HCT116 (cell line): Measurements from ENCODE around the gene RINT1. TPM values are rescaled to one million over a fixed set of nuclear protein-coding genes. Genes with fewer than 3 reads are reported as not detected.

Experiments
- ATAC-seq: fragments of 200-7000 bp; cut with Tn5 transposase; 2 replicates; pipeline ENCODE4 v1.9.1; 2020; ENCODE audit warnings: mild to moderate bottlenecking, moderate library complexity
- BruUV-seq: library from RNA; stranded (reverse); fragments of 400-500 nt; replicated peaks from 2 replicates; lab custom pipeline; 2021; lab: Mats Ljungman, UMichigan
- CTCF ChIA-PET: fragments of 300-600 bp; sonication (Branson Sonifier 250); formaldehyde crosslinking; loops from one replicate; lab custom pipeline; 2021; ENCODE audit warnings: antibody characterized with exemption; lab: Charles Lee
- POLR2A ChIA-PET: fragments of 300-600, 350-600 bp; sonication (Branson Sonifier 250); formaldehyde crosslinking; loops from one replicate; lab custom pipeline; 2021; ENCODE audit warnings: antibody characterized with exemption; lab: Charles Lee
- RAD21 ChIA-PET, 2 experiments: fragments of 300-600 bp; sonication (Branson Sonifier 250); formaldehyde crosslinking; loops; one replicate each; lab custom pipeline; 2023; ENCODE audit warnings: low total read pairs in 2 of 2; ENCODE audit not compliant: uncharacterized antibody in 2 of 2, unreplicated experiment in 2 of 2, low non-redundant PET in 1 of 2; lab: Charles Lee
- DNase-seq: peaks from one replicate; pipeline ENCODE4 v3.0.0-alpha.2; 2010; ENCODE audit warnings: low read depth, low spot score
- H2AFZ ChIP-seq: fragments of 200-600 bp; shearing (Covaris generic), sonication (generic); 2 replicates; pipeline ENCODE4 v1.6.1; 2017; ENCODE audit warnings: low read depth, mixed run types, mixed read lengths, antibody characterized with exemption, low read length; ENCODE audit not compliant: poor library complexity, severe bottlenecking
- H3K27ac ChIP-seq: 2 replicates; pipeline ENCODE4 v1.5.1; 2012; ENCODE audit warnings: low read depth, low read length
- H3K27me3 ChIP-seq: fragments of 200-600 bp; sonication (generic); 2 replicates; pipeline ENCODE4 v1.6.1; 2016; ENCODE audit warnings: mixed run types, low read length, mixed read lengths; ENCODE audit not compliant: insufficient read depth
- H3K36me3 ChIP-seq, 2 experiments: fragments of 200-500 bp in 1 of 2; fragments of 200-600 bp in 1 of 2; sonication (Bioruptor generic) in 1 of 2; sonication (generic) in 1 of 2; 2 replicates each; pipeline versions ENCODE4 v1.5.1 to v1.6.1; 2014 to 2016; ENCODE audit warnings: low read length in 2 of 2, inconsistent platforms in 1 of 2, mixed read lengths in 1 of 2, mixed run types in 1 of 2; ENCODE audit not compliant: insufficient read depth in 2 of 2, control insufficient read depth in 1 of 2
- H3K4me1 ChIP-seq, 2 experiments: fragments of 200-600 bp in 1 of 2; sonication (generic) in 1 of 2; 2 replicates each; pipeline versions ENCODE4 v1.5.1 to v1.6.1; 2012 to 2017; ENCODE audit warnings: low read length in 2 of 2, inconsistent platforms in 1 of 2, mild to moderate bottlenecking in 1 of 2, mixed read lengths in 1 of 2, mixed run types in 1 of 2, moderate library complexity in 1 of 2; ENCODE audit not compliant: insufficient read depth in 2 of 2, control insufficient read depth in 1 of 2
- H3K4me2 ChIP-seq: fragments of 200-600 bp; sonication (generic); 2 replicates; pipeline ENCODE4 v1.6.1; 2017; ENCODE audit warnings: mixed run types, low read length, mixed read lengths
- H3K4me3 ChIP-seq, 2 experiments: fragments of 200-600 bp in 1 of 2; sonication (generic) in 1 of 2; replicated peaks in 1 of 2; 2 replicates each; pipeline ENCODE4 v1.5.1; 2011 to 2016; ENCODE audit warnings: low read length in 2 of 2, control low read depth in 1 of 2, low read depth in 1 of 2, mild to moderate bottlenecking in 1 of 2, mixed read lengths in 1 of 2, mixed run types in 1 of 2
- H3K79me2 ChIP-seq: fragments of 200-600 bp; sonication (generic); 2 replicates; pipeline ENCODE4 v1.6.1; 2017; ENCODE audit warnings: mild to moderate bottlenecking, mixed run types, low read length, moderate library complexity, mixed read lengths; ENCODE audit not compliant: insufficient read depth
- H3K9ac ChIP-seq: fragments of 200-600 bp; sonication (generic); 2 replicates; pipeline ENCODE4 v1.6.1; 2016; ENCODE audit warnings: low read length, mixed read lengths
- H3K9me2 ChIP-seq: fragments of 200-600 bp; sonication (generic), shearing (Covaris generic); 2 replicates; pipeline ENCODE4 v1.6.1; 2017; ENCODE audit warnings: mixed run types, mild to moderate bottlenecking, moderate library complexity; ENCODE audit not compliant: insufficient read depth
- H3K9me3 ChIP-seq, 2 experiments: fragments of 200-500 bp in 1 of 2; fragments of 200-600 bp in 1 of 2; sonication (Bioruptor generic) in 1 of 2; sonication (generic) in 1 of 2; 2 replicates each; pipeline ENCODE4 v1.6.1; 2014 to 2017; ENCODE audit warnings: low read length in 2 of 2, mixed read lengths in 2 of 2, inconsistent platforms in 1 of 2, low read depth in 1 of 2, mild to moderate bottlenecking in 1 of 2, mixed run types in 1 of 2, moderate library complexity in 1 of 2; ENCODE audit not compliant: control insufficient read depth in 1 of 2, insufficient read depth in 1 of 2
- H4K20me1 ChIP-seq: fragments of 200-600 bp; sonication (generic), shearing (Covaris generic); 2 replicates; pipeline ENCODE4 v1.6.1; 2017; ENCODE audit warnings: mixed run types, mild to moderate bottlenecking, moderate library complexity; ENCODE audit not compliant: insufficient read depth
- ATF3 ChIP-seq: IDR thresholded peaks from 2 replicates; pipeline ENCODE4 v1.6.1; 2012
- CEBPB ChIP-seq: IDR thresholded peaks from 2 replicates; pipeline ENCODE4 v1.6.1; 2012; ENCODE audit warnings: low read depth
- CTCF ChIP-seq, 3 experiments: fragments of 200-600 bp in 1 of 3; sonication (generic) in 1 of 3; IDR thresholded peaks in 2 of 3; conservative IDR thresholded peaks in 1 of 3; 2 replicates each; pipeline ENCODE4 v1.5.1; 2012 to 2017; ENCODE audit warnings: low read depth in 2 of 3, low read length in 2 of 3, antibody characterized with exemption in 1 of 3, borderline replicate concordance in 1 of 3, control low read depth in 1 of 3, mild to moderate bottlenecking in 1 of 3, mixed read lengths in 1 of 3, mixed run types in 1 of 3, moderate library complexity in 1 of 3; ENCODE audit not compliant: insufficient read depth in 1 of 3
- EGR1 ChIP-seq: IDR thresholded peaks from 2 replicates; pipeline ENCODE4 v1.6.1; 2012; ENCODE audit warnings: low read depth
- ELF1 ChIP-seq: IDR thresholded peaks from 2 replicates; pipeline ENCODE4 v1.6.1; 2012; ENCODE audit warnings: low read depth, borderline replicate concordance
- EZH2 ChIP-seq: fragments of 200-600 bp; sonication (generic); IDR thresholded peaks from 2 replicates; pipeline ENCODE4 v1.6.1; 2017; ENCODE audit warnings: antibody characterized with exemption, mixed run types
- FOSL1 ChIP-seq: IDR thresholded peaks from 2 replicates; pipeline ENCODE4 v1.6.1; 2012; ENCODE audit warnings: low read depth
- JUND ChIP-seq: IDR thresholded peaks from 2 replicates; pipeline ENCODE4 v1.6.1; 2012
- POLR2A ChIP-seq: IDR thresholded peaks from 2 replicates; pipeline ENCODE4 v1.7.0; 2011; ENCODE audit warnings: borderline replicate concordance; ENCODE audit not compliant: insufficient read depth, insufficient read length; ENCODE audit errors: extremely low read depth
- RAD21 ChIP-seq: IDR thresholded peaks from 2 replicates; pipeline ENCODE4 v1.6.1; 2012; ENCODE audit warnings: low read depth, mild to moderate bottlenecking
- REST ChIP-seq: IDR thresholded peaks from 2 replicates; pipeline ENCODE4 v1.6.1; 2012; ENCODE audit warnings: low read depth
- SP1 ChIP-seq: IDR thresholded peaks from 2 replicates; pipeline ENCODE4 v1.6.1; 2012; ENCODE audit warnings: low read depth
- SRF ChIP-seq: IDR thresholded peaks from 2 replicates; pipeline ENCODE4 v1.6.1; 2012; ENCODE audit warnings: low read depth
- TCF7L2 ChIP-seq: IDR thresholded peaks from 2 replicates; pipeline ENCODE4 v1.7.0; 2011; ENCODE audit warnings: borderline replicate concordance, inconsistent platforms; ENCODE audit not compliant: insufficient read depth, insufficient read length; ENCODE audit errors: extremely low read depth
- ZFX ChIP-seq: fragments of 450-650 bp; IDR thresholded peaks from 2 replicates; pipeline ENCODE4 v1.6.1; 2017
- intact Hi-C: fragments of 100-400 bp; cut with micrococcal nuclease; formaldehyde crosslinking; loops from 2 replicates; pipeline ENCODE4 v1.10.0; 2022
- total RNA-seq: library from RNA; stranded (reverse); gene quantifications from one replicate; pipeline ENCODE4 v1.2.1, GENCODE V29; 2021; ENCODE audit not compliant: unreplicated experiment

The RINT1 gene
- total RNA-seq, 1 experiment from 2014 or later = 24.3 TPM

- no peak for TF ChIP-seq POLR2A
- TF ChIP-seq ELF1 = no peak
- TF ChIP-seq TCF7L2 = no peak
- TF ChIP-seq ZFX = no peak
These were observed 57.5 kb downstream of the RINT1 start (continued) for GRCh38 chr7:105589356-105590077.

DNA sequence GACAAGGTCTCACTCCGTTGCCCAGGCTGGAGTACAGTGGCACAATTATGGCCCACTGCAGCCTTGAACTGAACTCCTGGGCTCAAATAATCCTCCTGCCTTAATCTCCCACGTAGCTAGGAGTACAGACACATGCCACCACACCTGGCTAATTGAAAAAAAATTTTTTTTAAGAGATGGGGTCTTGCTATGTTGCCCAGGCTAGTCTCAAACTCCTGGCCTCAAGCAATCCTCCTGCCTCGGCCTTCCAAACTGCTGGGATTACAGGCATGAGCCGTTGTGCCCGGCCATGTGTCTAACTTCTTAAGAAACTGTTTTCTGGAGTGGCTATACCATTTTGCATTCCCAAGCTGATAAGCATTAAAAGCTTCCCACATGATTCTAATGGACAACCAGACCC, 58.8 kb downstream of the RINT1 start:
- ChIA-PET CTCF (interaction anchor here (0.7 kb wide), 2 partner anchors 9 to 11 kb away, joined by 3 read pairs; no protein-coding TSS in a partner anchor), RAD21 (no interaction called here), POLR2A (no interaction called here)
- Histone ChIP-seq H3K27me3 (no peaks in the 10 kb centered on the region), H4K20me1 (no peaks in the 10 kb centered on the region)
- intact Hi-C loops = loop anchor here (5.0 kb wide), 1 partner anchor 188 kb away; no protein-coding TSS in a partner anchor
- TF ChIP-seq REST (no peak), FOSL1 (no peak), EGR1 (no peak), POLR2A (no peak), EZH2 (no peak), TCF7L2 (no peak), RAD21 (no peak), ELF1 (no peak), JUND (no peak), CEBPB (no peak), ATF3 (no peak), SRF (no peak), CTCF (IDR thresholded peaks at IDR 0.05 in 2 of 3, conservative IDR thresholded peaks at IDR 0.05 in 1 of 3; ENCODE audit: borderline replicate concordance in 1 of 3, insufficient read depth in 1 of 3, low read depth in 2 of 3, low read length in 2 of 3) (no peak), SP1 (no peak)
- TF ChIP-seq, all 23 proteins: peak for 0
- no peak overlapping the region for H3K27ac ChIP-seq
- no peak overlapping the region for H3K4me2 ChIP-seq
- no peaks in the 10 kb centered on the region for H3K79me2 ChIP-seq
- H3K9me2 ChIP-seq = no peaks in the 10 kb centered on the region
- no peak overlapping the region for H3K4me3 ChIP-seq
- DNase-seq (no peak), ATAC-seq (no peak)
- H3K9me3 ChIP-seq = no peaks in the 10 kb centered on the region
- BruUV-seq = no TSS peak
- H3K9ac ChIP-seq = no peak overlapping the region
- H3K4me1 ChIP-seq = no peaks in the 10 kb centered on the region
- H3K36me3 ChIP-seq = no peaks in the 10 kb centered on the region
- H2AFZ ChIP-seq = no peak overlapping the region
